Activated CD8-positive, alpha-beta memory T cell treated with anti-CD3 and anti-CD28 coated beads for 48 hours (primary cell): ENCODE results near the gene MAPKAPK2.
"Not testable (repeated sequence)": the region's sequence is repeated elsewhere in the genome, so short reads cannot be mapped to it uniquely, and the experiment has no call there.

Experiments used
- DNase-seq, 3 experiments: peaks; one replicate each; pipeline ENCODE4 v3.0.0-alpha.2; 2020; ENCODE audit warnings: low read depth in 2 of 3, low spot score in 2 of 3

The MAPKAPK2 gene

DNA sequence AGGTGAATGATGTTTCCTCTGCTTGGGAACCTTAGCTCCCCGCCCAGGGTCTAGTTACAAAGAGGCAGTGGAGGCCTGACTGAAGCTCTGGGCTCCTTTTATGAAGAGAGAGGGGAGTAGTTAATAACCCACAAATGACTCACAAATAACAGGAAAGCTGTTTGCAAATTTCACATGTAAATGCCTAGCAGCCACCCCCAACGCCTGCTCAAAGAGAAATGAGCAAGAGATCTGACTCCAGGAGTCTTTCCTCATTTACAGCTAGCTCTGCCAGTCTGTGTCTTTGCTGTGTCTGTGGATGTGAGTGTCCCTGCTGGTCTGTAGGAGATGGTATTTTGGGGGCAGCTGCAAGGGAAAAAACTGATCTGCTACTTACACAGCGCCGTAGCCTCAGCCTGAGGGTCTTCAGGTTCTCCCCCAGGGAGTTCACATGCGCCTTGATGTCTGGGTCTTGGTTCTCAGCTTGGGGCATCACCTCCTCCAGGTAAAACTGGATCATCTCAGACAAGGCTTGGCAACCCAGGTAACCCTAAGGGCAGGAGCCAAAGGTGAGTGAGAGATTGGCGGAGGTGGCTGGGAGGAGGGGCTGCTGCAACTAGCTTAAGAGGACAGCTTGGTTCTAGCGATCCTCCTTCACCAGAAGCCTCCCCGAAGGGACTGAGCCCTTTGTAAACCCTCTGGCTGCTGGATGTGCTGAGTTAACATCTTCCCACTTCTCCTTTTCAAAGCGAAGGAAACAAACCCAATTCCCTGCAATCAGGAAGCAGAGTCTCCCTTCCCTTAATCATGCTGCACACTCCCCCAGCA is 86.0 kb downstream of the MAPKAPK2 start, which contains the start of gene IL19:
TSS of gene IL19 (plus strand) at position 243 of the 807 bp plus-strand sequence. CDS start 65,890 bp downstream, outside the sequence.
- DNase-seq = no peak

DNA sequence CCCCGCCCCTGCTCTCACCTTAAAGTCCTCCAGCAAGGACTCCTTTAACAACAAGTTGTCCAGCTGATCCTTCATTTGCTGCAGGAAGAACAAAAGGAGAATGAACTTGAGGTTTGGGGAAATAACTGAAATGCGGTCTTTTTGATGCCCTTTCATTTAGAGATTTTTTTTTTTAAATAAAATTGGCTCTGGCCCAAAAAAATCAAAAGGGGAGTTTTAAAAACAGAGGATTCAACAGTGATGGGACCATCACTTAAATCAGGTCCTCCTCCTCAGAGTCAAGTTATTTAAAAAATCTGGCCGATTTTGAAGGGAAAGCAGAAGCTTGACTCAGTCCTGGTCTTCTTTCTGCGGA is 86.6 kb downstream of the MAPKAPK2 start:
- DNase-seq = no peak

- no peak for DNase-seq
Measured at GRCh38 chr1:206772243-206772937, 87.7 kb downstream of the MAPKAPK2 start, which contains the start of gene IL10. Gene IL10, minus strand, starts transcription at chr1:206772494. Its CDS starts 59 bp downstream, at chr1:206772435.

GRCh38 chr1:206774093-206774492 is 89.4 kb downstream of the MAPKAPK2 start:
- no peak for DNase-seq

- no peak for DNase-seq
Measured at GRCh38 chr1:206776229-206776628, 91.5 kb downstream of the MAPKAPK2 start.

- no peak for DNase-seq
Measured at GRCh38 chr1:206778031-206778430, 93.3 kb downstream of the MAPKAPK2 start.

GRCh38 chr1:206778911-206779310 is 94.2 kb downstream of the MAPKAPK2 start:
- DNase-seq = not testable (repeated sequence)

DNA sequence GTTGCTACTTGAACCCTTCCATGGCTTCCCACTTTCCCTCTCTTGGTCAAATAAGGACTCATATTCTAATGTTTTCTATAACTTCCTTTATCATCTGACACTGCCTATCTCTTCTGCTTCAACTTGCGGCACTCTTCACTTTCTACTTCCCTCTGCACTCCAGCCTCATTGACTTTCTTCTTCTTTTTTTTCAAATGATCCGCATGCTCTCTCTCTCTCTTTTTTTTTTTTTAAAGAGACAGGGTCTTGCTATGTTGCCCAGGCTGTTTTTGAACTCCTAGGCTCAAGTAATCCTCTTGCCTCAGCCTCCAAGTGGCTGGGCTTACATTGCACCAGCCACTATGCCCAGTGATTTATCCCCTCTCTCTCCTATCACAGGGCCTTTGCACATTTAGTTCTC is 94.9 kb downstream of the MAPKAPK2 start:
- no peak for DNase-seq

GRCh38 chr1:206782448-206782847 is 97.7 kb downstream of the MAPKAPK2 start:
- no peak for DNase-seq

GRCh38 chr1:206783506-206783905 is 98.8 kb downstream of the MAPKAPK2 start:
- no peak for DNase-seq
